Rectal smooth muscle tissue (tissue), 1 donor: ENCODE measurements around the gene ZDHHC21.
"Not testable (repeated sequence)": the region's sequence is repeated elsewhere in the genome, so short reads cannot be mapped to it uniquely, and the experiment has no call there.

Experiments
- H3K27ac ChIP-seq: one replicate; pipeline ENCODE4 v1.7.0; 2013; ENCODE audit warnings: low read depth, low read length, inconsistent platforms
- H3K27me3 ChIP-seq: one replicate; pipeline ENCODE4 v1.7.0; 2013; ENCODE audit warnings: low read length; ENCODE audit not compliant: control insufficient read depth, insufficient read depth
- H3K36me3 ChIP-seq: one replicate; pipeline ENCODE4 v1.7.0; 2013; ENCODE audit warnings: low read length; ENCODE audit not compliant: control insufficient read depth, insufficient read depth
- H3K4me1 ChIP-seq: one replicate; pipeline ENCODE4 v1.7.0; 2013; ENCODE audit warnings: low read length; ENCODE audit not compliant: control insufficient read depth, insufficient read depth
- H3K4me3 ChIP-seq: one replicate; pipeline ENCODE4 v1.7.0; 2013; ENCODE audit warnings: low read length
- H3K9ac ChIP-seq: one replicate; pipeline ENCODE4 v1.7.0; 2013; ENCODE audit warnings: low read length

ZDHHC21 gene

GRCh38 chr9:14674630-14675029 is 18.6 kb downstream of the ZDHHC21 start:
- no peak overlapping the region for H3K27ac ChIP-seq
- H3K4me3 ChIP-seq, result no peak overlapping the region
- H3K4me1 ChIP-seq, result no peaks in the 10 kb centered on the region
- no peak overlapping the region for H3K9ac ChIP-seq
- H3K27me3 ChIP-seq, result no peaks in the 10 kb centered on the region
- peaks cover 4% of the 10 kb centered on the region for H3K36me3 ChIP-seq

GRCh38 chr9:14671377-14671776 is 21.9 kb downstream of the ZDHHC21 start:
- no peak overlapping the region for H3K27ac ChIP-seq
- H3K4me3 ChIP-seq, result no peak overlapping the region
- peaks cover 4% of the 10 kb centered on the region for H3K36me3 ChIP-seq
- H3K4me1 ChIP-seq, result no peaks in the 10 kb centered on the region
- H3K27me3 ChIP-seq, result no peaks in the 10 kb centered on the region
- no peak overlapping the region for H3K9ac ChIP-seq

- H3K27me3 ChIP-seq, result no peaks in the 10 kb centered on the region
- no peak overlapping the region for H3K4me3 ChIP-seq
- no peak overlapping the region for H3K27ac ChIP-seq
- H3K4me1 ChIP-seq, result no peaks in the 10 kb centered on the region
- no peak overlapping the region for H3K9ac ChIP-seq
- peaks cover 4% of the 10 kb centered on the region for H3K36me3 ChIP-seq
Observed at GRCh38 chr9:14670718-14671117, 22.5 kb downstream of the ZDHHC21 start.

DNA sequence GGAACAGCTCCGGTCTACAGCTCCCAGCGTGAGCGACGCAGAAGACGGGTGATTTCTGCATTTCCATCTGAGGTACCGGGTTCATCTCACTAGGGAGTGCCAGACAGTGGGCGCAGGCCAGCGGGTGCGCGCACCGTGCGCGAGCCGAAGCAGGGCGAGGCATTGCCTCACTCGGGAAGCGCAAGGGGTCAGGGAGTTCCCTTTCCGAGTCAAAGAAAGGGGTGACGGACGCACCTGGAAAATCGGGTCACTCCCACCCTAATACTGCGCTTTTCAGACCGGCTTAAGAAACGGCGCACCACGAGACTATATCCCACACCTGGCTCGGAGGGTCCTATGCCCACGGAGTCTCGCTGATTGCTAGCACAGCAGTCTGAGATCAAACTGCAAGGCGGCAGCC is 29.2 kb downstream of the ZDHHC21 start:
- not testable (repeated sequence) for H3K9ac ChIP-seq, H3K4me3 ChIP-seq, H3K36me3 ChIP-seq, H3K27ac ChIP-seq, H3K4me1 ChIP-seq, H3K27me3 ChIP-seq

DNA sequence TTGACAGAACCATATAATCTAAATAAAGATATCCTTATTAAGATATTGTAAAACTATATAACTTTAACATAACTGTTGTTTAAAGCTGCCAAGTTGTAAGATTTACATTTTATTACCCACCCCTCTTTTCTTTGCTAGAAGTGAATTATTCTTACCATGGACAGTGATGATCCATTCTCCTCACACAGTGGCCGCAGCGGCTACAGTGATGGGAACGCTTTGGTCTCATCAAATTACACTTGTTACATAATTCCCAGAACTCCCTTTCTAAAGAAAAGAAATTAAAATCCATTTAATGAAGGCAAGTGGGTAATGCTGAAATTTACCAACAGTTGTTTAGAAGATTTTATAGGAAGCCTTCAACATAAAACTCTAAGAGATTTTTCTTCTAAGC is 31.2 kb downstream of the ZDHHC21 start:
- H3K4me1 ChIP-seq, result no peaks in the 10 kb centered on the region
- H3K27ac ChIP-seq, result no peak overlapping the region
- no peak overlapping the region for H3K9ac ChIP-seq
- H3K4me3 ChIP-seq, result no peak overlapping the region
- no peaks in the 10 kb centered on the region for H3K36me3 ChIP-seq
- no peaks in the 10 kb centered on the region for H3K27me3 ChIP-seq

DNA sequence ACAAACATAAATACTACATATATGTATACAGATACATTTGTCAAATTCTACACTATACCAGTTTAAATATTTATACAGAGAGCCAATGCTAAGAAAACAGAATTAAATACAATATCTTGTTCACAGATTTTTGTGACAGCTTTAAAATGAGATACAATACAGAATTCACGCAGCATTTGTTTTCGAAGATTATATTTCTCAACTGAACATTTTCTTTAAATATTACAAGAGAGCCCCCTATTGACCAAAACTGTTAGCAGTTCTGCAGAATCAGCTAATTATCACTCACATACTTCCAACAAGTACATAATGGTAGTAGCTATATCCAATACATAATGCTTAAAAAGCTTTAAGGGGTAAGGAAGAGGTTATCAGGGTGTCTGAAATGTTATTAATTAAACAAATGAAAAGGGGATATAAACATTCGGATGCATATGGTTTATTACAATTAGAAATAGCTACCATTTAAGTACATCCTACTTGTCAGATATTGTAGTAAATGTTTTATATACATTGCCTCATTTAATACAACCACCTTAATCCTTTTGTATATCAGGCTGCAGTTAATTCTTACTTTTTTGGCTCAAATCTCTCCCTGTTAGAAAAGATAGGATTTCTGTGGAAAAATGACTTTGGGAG is 31.7 kb downstream of the ZDHHC21 start:
- Histone ChIP-seq H3K27ac (no peak overlapping the region), H3K9ac (no peak overlapping the region), H3K27me3 (no peaks in the 10 kb centered on the region), H3K4me1 (no peaks in the 10 kb centered on the region), H3K36me3 (no peaks in the 10 kb centered on the region), H3K4me3 (no peak overlapping the region)

DNA sequence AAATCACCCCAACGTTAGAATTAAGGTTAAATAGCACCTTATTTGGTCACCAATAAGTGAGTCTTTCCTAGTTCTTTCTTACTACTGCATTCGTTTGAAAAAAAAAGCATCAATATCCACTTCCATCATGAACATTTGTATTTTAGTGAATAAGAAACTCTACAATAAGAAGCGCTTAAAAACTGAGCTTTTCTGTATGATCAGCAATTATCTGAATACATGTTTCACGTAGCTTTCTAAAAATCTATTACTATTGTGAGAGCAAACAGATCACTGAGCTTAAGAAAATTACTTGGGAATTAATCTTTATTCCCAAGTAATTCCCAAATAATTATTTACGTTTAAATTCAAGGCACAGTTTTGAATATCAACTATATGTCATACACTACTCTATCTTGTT is 32.5 kb downstream of the ZDHHC21 start:
- H3K4me3 ChIP-seq, result no peak overlapping the region
- H3K36me3 ChIP-seq, result no peaks in the 10 kb centered on the region
- H3K4me1 ChIP-seq, result no peaks in the 10 kb centered on the region
- no peak overlapping the region for H3K9ac ChIP-seq
- H3K27ac ChIP-seq, result no peak overlapping the region
- no peaks in the 10 kb centered on the region for H3K27me3 ChIP-seq

DNA sequence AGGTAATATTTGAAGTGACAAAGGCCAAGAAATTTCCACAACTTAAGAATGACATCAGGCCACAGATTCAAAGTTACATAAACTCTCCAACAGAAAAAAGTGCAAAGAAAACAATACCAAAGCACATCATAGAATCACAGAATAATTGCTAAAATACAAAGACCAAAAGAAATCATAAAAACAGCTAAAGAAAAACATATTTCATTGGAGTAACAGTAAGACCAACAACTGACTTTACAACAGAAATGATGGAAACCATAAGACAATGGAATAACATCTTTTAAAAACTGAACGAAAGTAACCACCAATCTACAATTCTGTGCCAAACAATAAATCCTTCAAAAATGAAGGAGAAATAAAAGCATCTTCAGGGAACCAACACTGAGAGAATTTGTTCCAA is 38.3 kb downstream of the ZDHHC21 start:
- no peak overlapping the region for H3K27ac ChIP-seq
- H3K9ac ChIP-seq, result no peak overlapping the region
- peaks cover 2% of the 10 kb centered on the region for H3K36me3 ChIP-seq
- H3K4me3 ChIP-seq, result no peak overlapping the region
- H3K27me3 ChIP-seq, result no peaks in the 10 kb centered on the region
- H3K4me1 ChIP-seq, result no peaks in the 10 kb centered on the region

GRCh38 chr9:14653511-14653910 is 39.7 kb downstream of the ZDHHC21 start:
- peaks cover 2% of the 10 kb centered on the region for H3K36me3 ChIP-seq
- H3K4me1 ChIP-seq, result no peaks in the 10 kb centered on the region
- H3K9ac ChIP-seq, result no peak overlapping the region
- no peak overlapping the region for H3K27ac ChIP-seq
- no peak overlapping the region for H3K4me3 ChIP-seq
- H3K27me3 ChIP-seq, result no peaks in the 10 kb centered on the region

GRCh38 chr9:14652729-14653377 is 40.4 kb downstream of the ZDHHC21 start:
- H3K36me3 ChIP-seq, result peaks cover 2% of the 10 kb centered on the region
- no peak overlapping the region for H3K9ac ChIP-seq
- H3K27me3 ChIP-seq, result no peaks in the 10 kb centered on the region
- no peaks in the 10 kb centered on the region for H3K4me1 ChIP-seq
- no peak overlapping the region for H3K27ac ChIP-seq
- H3K4me3 ChIP-seq, result no peak overlapping the region

DNA sequence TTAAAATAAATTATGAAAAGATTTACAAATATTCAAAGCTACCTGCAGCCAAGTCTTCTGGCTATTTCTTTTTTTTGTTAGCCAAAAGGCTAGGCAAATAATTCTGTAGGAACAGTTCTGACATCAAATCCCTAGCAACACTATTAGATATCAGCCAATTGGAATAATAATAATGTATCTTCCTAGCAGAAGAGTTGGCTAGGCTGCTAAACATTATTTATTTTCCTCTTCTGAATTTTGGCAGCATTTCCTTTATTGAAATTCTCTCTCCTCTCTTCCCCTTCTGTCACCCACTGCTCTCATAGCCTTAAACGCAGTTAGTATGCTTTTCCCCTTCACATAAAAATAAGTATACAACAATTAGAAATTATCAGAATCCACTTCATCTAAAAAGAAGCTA is 42.6 kb downstream of the ZDHHC21 start:
- Histone ChIP-seq H3K27me3 (no peaks in the 10 kb centered on the region), H3K9ac (no peak overlapping the region), H3K4me3 (no peak overlapping the region), H3K36me3 (peaks cover 2% of the 10 kb centered on the region), H3K27ac (no peak overlapping the region), H3K4me1 (no peaks in the 10 kb centered on the region)

DNA sequence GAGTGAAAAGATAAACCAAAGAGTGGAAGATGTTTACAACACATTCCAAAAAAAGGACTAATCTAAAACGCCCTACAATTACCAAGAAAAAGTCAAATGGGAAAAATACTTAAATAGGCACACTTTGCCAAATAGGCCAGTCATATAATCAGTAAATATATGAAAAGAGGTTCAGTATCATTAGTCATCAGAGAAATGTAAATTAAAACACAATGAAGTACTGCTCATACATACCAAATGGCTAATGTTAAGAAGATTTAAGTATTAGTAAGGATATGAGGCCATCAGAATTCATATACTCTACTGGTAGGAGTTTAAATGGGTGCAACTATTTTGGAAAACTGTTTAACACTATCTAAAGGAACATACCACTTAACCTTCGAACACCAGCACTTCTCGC is 47.6 kb downstream of the ZDHHC21 start:
- no peaks in the 10 kb centered on the region for H3K4me1 ChIP-seq
- no peak overlapping the region for H3K9ac ChIP-seq
- H3K36me3 ChIP-seq, result no peaks in the 10 kb centered on the region
- no peaks in the 10 kb centered on the region for H3K27me3 ChIP-seq
- no peak overlapping the region for H3K27ac ChIP-seq
- H3K4me3 ChIP-seq, result no peak overlapping the region

DNA sequence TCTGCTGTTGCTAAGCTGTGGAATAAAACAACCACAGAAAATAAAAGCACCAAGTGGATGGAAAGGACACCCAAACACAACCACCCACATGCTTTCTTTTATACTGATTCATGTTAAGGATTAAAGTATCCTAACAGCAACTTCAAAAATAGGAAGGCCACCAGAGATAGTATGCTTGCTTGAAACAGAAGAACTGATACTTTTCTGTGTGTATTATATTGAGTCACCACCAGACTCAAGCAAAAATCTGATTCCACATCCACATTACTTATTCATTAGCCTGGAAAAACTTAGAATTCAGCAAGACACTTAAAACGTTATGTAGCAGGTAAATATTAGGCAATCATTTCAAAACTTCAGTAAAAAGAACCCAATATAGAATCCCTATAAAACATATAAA is 52.3 kb downstream of the ZDHHC21 start:
- Histone ChIP-seq H3K27ac (no peak overlapping the region), H3K4me3 (no peak overlapping the region), H3K27me3 (no peaks in the 10 kb centered on the region), H3K9ac (no peak overlapping the region), H3K4me1 (no peaks in the 10 kb centered on the region), H3K36me3 (no peaks in the 10 kb centered on the region)
